Dermis microvascular lymphatic vessel endothelial cell (primary cell): ENCODE measurements around the gene UPK3A. TPM values are rescaled to one million over a fixed set of nuclear protein-coding genes. Genes with fewer than 3 reads are reported as not detected.
"Not testable (repeated sequence)": the region's sequence is repeated elsewhere in the genome, so short reads cannot be mapped to it uniquely, and the experiment has no call there.

ENCODE experiments used
- DNase-seq, 2 donors: peaks; one replicate each; pipeline versions ENCODE4 v3.0.0 to v3.0.0-alpha.2; 2010; ENCODE audit warnings: low read depth in 2 of 2
- total RNA-seq: library from RNA; depleted of rRNA; stranded (reverse); fragments of >200 nt; gene quantifications from 2 replicates; pipeline ENCODE4 v1.2.1, GENCODE V29; 2014

The UPK3A gene
- total RNA-seq, 1 donor from 2014 or later, result not detected

DNA sequence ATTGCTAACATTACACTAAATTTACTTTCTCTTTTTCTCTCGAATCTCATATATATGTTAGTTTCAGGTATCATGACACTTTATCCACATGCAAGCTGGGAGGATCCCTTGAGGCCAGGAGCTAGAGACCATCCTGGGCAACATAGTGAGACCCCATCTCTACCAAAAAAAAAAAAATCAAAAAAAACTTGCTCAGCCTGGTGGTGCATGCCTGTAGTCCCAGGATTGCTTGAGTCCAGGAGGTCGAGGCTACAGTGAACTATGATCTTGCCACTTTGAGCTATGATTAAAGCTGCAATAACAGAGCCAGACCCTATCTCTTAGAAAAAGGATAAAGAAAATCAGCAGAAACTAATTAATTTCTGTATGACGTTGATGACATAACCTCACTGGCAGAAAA lies 3.7 kb upstream of the UPK3A start:
- no peak for DNase-seq

DNA sequence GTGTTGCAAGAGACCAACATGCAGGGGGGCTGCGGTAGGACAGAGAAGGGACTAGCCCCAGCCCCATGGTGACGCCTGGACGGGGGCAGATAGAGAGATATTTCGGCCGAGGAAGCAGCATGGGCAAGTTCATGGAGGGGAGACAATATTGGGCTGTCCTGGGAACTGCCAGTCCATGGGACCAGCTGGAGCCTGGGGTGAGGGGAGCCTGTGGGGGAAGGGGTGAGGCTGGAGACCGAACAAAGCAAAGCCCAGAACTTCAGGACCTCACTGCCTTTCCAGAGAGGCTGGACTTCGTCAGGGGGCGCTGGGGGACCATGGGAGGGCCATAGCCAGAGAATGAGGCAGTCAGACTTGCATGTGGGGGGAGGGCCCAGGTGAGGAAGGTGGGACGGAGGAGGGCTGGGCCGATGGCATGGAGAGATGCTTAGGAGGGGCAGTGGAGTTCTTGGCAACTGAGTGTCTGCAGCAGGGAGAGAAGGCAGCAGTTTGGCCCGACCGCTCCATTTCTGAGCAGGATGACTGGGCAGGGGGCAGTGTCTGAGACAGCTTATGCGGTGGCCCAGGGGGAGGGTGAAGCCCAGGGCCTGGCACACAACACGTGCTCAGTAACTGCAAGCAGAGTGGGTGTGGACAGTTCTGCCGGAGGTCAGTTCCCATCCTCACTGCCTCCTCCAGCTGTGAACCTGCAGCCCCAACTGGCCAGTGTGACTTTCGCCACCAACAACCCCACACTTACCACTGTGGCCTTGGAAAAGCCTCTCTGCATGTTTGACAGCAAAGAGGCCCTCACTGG lies 712 bp downstream of the UPK3A start:
- peak in 1 of 2 donors; percentile 19 for DNase-seq

DNA sequence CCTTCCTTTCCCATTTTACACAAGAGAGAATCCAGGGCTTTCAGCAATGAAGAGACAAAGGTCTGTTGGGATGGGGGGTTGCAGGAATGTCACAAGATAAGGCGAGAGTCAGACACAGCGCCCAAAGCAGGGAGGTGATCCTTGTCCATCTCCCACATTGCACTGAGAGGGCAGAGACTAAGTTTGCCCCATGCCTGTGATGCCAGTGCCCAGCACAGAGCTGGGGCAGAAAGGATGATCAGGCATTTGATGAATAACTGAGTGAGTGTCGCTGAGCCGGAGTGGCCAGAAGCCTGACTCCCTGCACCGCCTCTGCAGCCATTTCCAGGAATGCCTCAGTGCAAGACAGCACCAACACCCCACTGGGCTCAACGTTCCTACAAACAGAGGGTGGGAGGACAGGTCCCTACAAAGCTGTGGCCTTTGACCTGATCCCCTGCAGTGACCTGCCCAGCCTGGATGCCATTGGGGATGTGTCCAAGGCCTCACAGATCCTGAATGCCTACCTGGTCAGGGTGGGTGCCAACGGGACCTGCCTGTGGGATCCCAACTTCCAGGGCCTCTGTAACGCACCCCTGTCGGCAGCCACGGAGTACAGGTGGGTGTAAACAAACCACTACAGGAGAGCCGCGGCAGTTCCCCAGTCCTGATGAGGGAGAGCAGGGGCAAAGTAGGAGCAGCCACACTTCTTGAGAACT lies 2.3 kb downstream of the UPK3A start:
- DNase-seq, result no peak

DNA sequence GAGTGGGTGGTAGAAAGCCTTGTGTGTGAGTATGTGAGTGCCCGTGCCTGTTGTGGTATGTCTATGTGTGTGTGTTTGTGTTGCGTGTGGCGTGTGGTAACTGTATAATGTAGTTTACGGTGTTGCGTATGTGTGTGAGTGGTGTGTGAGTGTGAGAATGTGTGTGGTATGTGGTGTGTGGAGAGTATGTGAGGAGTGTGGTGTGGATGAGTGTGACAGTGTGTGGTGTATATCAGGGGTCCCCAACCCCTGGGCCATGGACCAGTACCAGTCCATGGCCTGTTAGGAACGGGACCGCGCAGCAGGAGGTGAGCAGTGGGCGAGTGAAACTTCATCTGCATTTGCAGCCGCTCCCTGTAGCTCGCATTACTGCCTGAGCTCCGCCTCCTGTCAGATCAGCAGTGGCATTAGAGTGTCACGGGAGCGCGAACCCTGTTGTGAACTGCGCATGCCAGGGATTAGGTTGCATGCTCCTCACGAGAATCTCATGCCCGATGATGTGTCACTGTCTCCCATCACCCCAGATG lies 5.7 kb downstream of the UPK3A start:
- DNase-seq, result no peak

DNA sequence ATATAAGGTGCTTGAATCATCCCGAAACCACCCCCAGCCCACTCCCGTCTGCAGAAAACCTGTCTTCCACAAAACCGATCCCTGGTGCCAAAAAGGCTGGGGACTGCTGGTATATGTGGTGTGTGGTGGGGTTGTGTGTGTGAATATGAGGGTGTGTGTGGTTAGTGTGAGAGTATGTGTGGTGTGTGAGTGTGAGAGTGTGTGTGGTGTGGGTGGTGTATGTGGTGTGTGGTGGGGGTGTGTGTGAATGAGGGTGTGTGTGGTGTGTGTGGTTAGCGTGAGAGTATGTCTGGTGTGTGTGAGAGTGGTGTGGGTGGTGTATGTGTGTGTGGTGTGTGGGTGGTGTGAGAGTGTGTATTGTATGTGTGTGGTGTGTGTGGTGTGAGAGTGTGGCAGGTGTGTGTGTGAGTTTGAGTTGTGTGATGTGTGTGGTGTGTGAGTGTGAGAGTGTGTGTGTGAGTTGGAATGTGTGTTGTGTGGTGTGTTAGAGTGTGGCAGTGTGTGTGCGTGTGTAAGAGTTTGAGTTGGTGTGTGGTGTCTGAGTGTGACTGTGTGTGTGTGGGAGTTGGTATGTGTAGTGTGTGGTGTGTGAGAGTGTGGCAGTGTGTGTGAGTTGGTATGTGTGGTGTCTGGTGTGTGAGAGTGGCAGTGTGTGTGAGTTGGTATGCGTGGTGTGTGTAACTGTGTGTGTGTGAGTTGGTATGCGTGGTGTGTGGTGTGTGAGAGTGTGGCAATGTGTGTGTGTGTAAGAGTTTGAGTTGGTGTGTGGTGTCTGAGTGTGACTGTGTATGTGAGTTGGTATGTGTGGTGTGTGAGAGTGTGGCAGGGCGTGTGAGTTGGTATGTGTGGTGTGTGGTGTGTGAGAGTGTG lies 6.5 kb downstream of the UPK3A start:
- DNase-seq, result no peak

DNA sequence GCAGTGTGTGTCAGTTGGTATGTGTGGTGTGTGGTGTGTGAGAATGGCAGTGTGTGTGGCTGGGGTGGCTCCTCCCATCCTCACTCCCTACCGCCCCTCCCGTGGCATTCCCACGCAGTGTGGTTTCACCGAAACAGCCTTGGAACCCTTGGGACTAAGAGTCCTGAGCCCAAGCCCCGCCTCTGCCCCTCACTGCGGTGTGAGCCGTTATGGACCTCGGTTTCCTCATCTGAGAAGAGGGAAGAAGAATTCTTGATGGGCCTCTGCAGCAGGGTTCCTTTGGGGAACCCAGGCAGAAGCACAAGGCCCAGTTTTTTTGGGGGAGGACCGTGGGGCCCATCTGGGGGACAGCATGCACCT lies 7.2 kb downstream of the UPK3A start:
- DNase-seq, result no peak

DNA sequence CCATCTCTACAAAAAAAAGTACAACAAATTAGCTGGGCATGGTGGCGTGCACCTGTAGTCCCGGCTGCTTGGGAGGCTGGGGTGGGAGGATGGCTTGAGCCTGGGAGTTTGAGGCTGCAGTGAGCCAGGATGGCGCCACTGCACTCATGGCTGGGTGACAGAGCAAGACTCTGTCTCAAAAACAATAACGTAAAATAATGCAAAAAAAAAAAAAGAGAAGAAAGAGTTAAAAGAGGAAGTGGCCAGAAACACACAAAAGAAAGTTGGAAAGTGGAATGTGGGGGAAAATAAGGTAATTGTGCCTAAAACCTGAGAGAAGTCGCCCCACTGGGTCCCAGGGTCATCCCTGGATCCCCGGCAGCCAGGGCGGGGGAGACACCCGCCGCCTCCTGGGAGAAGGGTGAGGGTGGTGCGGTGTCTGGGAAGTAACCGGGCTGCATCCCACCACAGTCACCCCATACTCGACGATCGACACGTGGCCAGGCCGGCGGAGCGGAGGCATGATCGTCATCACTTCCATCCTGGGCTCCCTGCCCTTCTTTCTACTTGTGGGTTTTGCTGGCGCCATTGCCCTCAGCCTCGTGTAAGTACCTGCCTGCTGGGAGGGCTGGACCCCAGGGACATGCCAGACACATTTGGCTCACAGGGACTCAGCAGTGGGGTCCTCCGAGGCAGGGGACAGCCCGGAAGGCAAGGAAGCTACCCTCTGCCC lies 8.1 kb downstream of the UPK3A start:
- no peak for DNase-seq

DNA sequence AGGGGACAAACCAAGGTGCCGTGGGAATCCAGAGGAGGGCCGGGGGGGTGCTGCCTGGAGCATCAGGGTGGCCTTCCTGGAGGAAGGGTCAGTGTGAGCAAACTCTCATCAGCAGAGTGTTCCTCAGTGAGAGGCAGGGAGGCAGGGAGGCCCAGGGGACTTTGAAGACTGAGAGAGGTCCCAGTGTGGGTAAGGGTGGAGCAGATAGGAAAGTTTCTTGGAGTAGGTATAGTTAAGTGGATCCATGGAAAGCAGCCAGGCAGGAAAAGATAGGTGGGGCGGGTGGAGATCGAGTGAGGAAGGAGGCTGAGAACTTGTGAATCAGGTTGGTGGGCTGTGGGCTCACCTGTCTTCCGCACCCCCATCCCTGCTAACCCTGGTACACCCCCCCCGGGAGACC lies 9.3 kb downstream of the UPK3A start:
- no peak for DNase-seq

DNA sequence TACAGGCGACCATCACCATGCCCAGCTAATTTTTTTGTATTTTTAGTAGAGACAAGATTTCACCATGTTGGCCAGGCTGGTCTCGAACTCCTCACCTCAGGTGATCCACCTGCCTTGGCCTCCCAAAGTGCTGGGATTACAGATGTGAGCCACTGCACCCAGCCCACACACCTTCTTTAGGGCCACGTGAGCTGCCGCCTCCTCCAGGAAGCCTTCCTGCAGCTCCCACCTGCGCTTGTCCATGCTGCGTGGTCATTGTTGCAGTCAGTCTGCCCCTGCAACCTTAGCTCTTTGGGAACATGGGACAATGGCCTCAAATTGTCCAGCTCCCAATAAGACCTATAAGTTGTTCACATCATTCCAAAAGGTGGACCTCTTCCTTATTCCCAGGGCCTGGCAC lies 10.3 kb downstream of the UPK3A start:
- not testable (repeated sequence) for DNase-seq

DNA sequence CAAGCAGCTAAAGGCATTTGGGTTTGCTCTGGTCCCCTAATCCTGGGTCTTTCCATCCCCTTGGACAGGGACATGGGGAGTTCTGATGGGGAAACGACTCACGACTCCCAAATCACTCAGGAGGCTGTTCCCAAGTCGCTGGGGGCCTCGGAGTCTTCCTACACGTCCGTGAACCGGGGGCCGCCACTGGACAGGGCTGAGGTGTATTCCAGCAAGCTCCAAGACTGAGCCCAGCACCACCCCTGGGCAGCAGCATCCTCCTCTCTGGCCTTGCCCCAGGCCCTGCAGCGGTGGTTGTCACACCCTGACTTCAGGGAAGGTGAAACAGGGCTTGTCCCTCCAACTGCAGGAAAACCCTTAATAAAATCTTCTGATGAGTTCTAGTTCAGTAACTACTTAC lies 10.7 kb downstream of the UPK3A start:
- no peak for DNase-seq

DNA sequence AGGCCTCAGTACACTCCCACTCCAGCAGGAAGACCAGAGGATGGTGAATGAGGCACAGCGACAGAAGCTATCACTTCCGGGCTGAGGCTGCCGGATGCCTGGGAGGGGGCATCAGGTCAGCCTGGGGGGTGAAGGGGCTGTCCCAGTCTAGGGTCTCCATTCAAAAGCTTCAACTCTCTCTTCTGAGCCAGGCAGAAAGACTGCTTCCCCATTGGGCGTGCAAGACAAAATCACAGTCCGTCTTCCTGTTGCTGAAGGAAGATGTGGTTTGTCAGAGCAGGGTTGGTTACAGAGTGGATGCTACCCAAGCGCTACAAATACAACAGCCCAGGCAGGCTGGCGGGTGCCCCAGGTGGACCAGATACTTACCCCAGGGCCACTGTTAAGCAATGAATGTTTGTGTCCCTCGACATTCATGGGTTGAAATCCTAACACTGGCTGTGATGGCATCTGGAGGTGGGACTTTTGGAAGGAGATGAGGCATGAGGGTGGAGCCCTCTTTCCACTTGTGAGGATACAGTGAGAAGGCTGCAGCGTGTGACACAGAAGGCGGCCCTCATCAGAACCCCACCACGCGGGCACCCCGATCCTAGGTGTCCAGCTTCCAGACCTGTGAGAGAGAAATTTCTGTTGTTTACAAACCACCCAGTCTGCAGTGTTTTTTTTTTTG lies 12.0 kb downstream of the UPK3A start:
- no peak for DNase-seq

DNA sequence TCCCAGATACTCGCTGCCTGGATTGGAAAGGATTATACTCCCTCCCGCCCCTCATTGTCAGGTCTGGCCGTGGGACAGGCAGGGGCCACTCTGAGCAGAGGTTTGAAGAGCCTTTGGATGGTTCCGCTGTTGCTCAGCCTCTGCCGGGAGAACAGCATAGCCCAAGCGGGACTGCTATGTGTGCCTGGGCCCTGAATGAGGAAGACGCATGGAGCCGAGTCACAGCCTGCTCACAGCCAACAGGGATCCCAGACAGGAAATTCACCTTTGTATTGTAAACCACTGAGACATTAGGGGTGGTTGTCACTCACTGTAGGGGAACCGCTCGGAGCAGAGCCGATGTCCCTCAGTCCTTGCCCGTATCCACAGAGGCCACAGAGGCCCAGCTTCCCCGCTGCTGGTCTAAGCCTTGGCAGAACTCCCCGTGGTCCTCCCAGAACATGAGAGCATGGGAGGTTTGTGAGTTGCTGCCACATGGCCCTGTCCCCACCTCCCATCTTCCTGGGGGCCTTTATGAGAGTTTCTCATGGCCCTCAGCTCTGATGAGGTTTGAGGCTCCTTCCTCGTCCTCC lies 14.3 kb downstream of the UPK3A start:
- DNase-seq, result no peak

DNA sequence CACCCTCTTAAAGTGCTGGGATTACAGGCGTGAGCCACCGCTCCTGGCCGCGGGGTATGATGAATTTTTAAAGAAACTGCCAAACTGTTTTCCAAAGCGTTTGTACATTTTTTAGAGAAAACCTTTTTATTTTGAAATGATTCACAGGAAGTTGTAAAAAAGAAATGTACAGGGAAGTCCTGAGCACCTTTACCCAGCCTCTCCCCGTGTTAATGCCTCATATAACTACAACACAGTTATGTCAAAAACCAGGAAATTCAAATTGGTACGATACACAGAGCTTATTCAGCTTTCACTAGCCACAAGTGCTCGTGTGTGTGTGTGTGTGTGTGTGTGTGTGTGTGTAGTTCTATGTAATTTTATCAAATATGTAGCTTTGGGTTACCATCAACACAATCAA lies 18.0 kb downstream of the UPK3A start:
- no peak for DNase-seq

DNA sequence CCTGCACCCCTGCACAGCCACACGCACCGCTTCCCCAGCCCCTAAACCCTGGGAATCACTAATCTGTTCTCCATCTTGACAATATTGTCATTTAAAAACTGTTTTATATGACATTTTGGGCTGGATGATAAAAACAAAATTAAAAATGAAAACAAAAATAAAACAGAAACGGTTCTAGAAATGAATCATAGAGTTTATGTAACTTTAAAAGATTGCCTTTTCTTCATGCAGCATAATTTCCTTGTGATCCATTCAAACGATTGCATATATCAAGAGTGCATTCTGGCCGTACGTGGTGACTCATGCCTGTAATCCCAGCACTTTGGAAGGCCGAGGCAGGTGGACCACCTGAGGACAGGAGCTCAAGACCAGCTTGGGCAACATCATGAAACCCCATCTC lies 18.4 kb downstream of the UPK3A start:
- DNase-seq, result no peak

DNA sequence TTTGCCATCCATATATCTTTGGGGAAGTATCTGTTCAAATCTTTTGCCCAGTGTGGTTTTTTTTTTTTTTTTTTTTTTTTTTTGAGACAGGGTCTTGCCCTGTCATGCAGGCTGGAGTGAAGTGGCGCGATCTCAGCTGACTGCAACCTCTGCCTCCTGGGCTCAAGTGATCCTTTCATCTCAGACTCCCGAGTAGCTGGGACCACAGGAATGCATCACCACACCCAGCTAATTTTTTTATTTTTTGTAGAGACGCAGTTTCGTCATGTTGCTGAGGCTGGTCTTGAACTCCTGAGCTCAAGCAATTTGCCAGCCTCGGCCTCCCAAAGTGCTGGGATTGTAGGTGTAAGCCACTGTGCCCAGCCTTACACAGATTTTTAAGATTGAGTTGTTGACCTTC lies 20.2 kb downstream of the UPK3A start:
- DNase-seq, result no peak

DNA sequence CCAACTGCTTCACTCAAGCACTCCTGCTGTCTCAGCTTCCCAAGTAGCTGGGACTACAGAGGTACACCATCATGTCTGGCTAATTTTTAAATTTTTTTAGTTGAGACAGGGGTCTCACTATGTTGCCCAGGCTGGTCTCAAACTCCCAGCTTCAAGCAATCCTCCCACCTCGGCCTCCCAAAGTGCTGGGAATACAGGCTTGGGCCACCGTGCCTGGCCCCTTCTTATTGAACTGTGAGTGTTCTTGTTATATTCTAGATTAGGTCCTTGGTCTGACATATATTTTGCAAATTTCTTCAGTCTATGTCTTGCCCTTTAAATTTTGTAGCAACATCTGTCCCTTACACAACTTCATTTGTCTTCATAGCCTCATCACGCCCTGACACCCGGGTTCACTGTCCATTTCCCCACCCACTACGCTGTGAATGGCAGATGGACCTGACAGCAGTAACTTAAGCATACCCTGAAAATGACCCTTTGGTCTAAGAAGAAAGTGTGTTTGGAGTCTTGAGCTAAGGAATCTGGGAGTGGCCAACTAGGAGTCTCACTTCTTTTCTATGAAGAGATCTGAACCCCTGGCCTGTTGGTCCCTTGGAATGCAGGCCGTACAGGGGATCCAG lies 20.8 kb downstream of the UPK3A start:
- no peak for DNase-seq

DNA sequence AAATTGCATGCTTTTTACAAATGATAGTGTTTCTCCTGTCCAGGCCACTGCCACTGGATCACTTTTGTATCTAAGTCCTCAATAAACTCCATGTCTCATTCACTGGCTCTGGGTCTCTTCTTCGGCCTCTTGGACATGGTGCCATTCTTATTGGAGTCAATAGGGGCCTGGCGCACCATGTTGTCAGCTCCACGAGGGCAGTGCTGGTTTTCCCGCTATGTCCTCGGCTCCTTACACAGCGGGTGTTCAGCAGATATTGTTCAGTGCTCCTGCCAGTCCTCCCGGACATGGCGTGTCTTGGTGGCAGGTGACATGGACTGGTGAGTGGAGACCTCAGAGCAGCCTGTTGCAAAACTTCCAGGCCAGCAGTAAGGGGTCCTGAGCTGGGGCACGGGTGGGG lies 21.4 kb downstream of the UPK3A start:
- no peak for DNase-seq

DNA sequence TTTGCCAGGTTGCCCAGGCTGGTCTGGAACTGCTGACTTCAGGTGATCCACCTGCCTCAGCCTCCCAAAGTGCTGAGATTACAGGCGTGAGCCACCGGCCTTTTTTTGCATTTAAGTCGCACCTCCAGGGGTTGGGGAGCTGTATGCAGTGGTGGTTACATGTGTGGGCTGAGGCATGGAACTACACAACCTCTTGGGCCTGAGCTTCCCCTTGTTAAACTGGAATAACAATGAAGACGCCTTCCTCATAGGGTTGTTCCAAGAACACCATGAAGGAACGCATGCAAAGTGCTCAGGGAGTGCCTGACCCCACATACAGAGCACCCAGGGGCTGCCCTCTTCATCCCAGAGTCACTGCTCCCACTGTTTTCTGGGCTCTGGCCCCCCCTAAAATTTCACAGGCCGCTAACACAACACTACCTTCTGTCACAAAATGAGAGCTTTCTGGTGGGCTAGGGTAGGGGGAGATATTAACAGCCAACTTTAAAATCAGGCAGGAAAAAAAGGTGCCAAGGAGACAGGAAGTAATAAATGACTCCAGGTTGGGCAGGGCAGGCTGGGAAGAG lies 23.7 kb downstream of the UPK3A start:
- no peak for DNase-seq

DNA sequence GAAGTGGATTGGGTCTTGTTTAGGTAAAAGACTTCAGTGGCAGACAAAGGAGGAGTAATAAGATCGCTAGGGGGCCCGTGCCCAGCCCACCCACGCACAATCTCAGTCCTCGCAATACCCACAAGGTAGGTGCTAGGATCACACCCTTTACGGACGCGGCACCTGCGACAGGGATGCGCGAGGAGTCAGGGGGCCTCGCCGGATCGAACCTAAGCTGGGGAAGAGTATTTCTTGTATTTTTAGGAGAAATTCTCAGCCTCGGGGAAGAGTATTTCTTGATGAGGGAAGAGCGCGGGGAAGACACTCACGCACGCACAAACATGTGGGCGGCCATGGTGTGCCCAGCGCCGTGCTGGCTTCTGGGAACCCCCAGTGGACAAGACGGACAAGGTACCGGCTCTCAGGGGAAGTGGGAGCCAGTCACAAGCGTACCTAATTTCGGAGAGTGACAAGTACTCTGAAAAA lies 24.2 kb downstream of the UPK3A start:
- no peak for DNase-seq
